ENCODE measurements around the gene CEL. TPM values are rescaled to one million over a fixed set of nuclear protein-coding genes. Genes with fewer than 3 reads are reported as not detected.

The CEL gene
- total RNA-seq, 1 experiment from 2014 or later: 3.1 TPM

GRCh38 chr9:133100506-133101355 lies 39.0 kb downstream of the CEL start:
- BruUV-seq (replicated peaks): no TSS peak
- Mint-ChIP-seq H3K9me3 (ENCODE audit: low read depth, unreplicated experiment) (peaks cover 7% of the 10 kb centered on the region), H3K4me1 (ENCODE audit: low read depth, unreplicated experiment) (no peaks in the 10 kb centered on the region), H3K4me3 (ENCODE audit: low read depth, unreplicated experiment) (no peak overlapping the region), H3K27me3 (ENCODE audit: unreplicated experiment) (no peaks in the 10 kb centered on the region), H3K36me3 (ENCODE audit: insufficient read depth, unreplicated experiment) (peaks cover 17% of the 10 kb centered on the region), H3K27ac (ENCODE audit: unreplicated experiment) (no peak overlapping the region)
- intact Hi-C loops (cut with micrococcal nuclease; ENCODE audit: unreplicated experiment): no loop called here
- TF ChIP-seq CTCF (IDR thresholded peaks at IDR 0.05; ENCODE audit: unreplicated experiment): no peak
- CTCF ChIA-PET: interaction anchor here (4.1 kb wide), 1 partner anchor 44 kb away, joined by 36 read pairs; no protein-coding TSS in a partner anchor
- no peak for DNase-seq

- BruUV-seq (replicated peaks): no TSS peak
- intact Hi-C loops (cut with micrococcal nuclease; ENCODE audit: unreplicated experiment): no loop called here
- Mint-ChIP-seq H3K27me3 (ENCODE audit: unreplicated experiment) (no peaks in the 10 kb centered on the region), H3K4me3 (ENCODE audit: low read depth, unreplicated experiment) (no peak overlapping the region), H3K4me1 (ENCODE audit: low read depth, unreplicated experiment) (no peaks in the 10 kb centered on the region), H3K36me3 (ENCODE audit: insufficient read depth, unreplicated experiment) (peaks cover 17% of the 10 kb centered on the region), H3K27ac (ENCODE audit: unreplicated experiment) (no peak overlapping the region), H3K9me3 (ENCODE audit: low read depth, unreplicated experiment) (no peaks in the 10 kb centered on the region)
- CTCF ChIA-PET: interaction anchor here (4.1 kb wide), 1 partner anchor 43 kb away, joined by 36 read pairs; no protein-coding TSS in a partner anchor
- DNase-seq: no peak
- no peak for TF ChIP-seq CTCF (IDR thresholded peaks at IDR 0.05; ENCODE audit: unreplicated experiment)
Observed at GRCh38 chr9:133101356-133102189, 39.8 kb downstream of the CEL start.

- DNase-seq: no peak
- CTCF ChIA-PET: interaction anchor here (1.8 to 4.1 kb wide), 2 partner anchors 42 to 45 kb away, joined by 11 to 36 read pairs; no protein-coding TSS in a partner anchor
- Mint-ChIP-seq H3K9me3 (ENCODE audit: low read depth, unreplicated experiment) (no peaks in the 10 kb centered on the region), H3K36me3 (ENCODE audit: insufficient read depth, unreplicated experiment) (peaks cover 17% of the 10 kb centered on the region), H3K4me3 (ENCODE audit: low read depth, unreplicated experiment) (no peak overlapping the region), H3K4me1 (ENCODE audit: low read depth, unreplicated experiment) (no peaks in the 10 kb centered on the region), H3K27me3 (ENCODE audit: unreplicated experiment) (no peaks in the 10 kb centered on the region), H3K27ac (ENCODE audit: unreplicated experiment) (no peak overlapping the region)
- intact Hi-C loops (cut with micrococcal nuclease; ENCODE audit: unreplicated experiment): loop anchor here (1.0 kb wide), 1 partner anchor 42 kb away; no protein-coding TSS in a partner anchor
- TF ChIP-seq CTCF (IDR thresholded peaks at IDR 0.05; ENCODE audit: unreplicated experiment): no peak
- no TSS peak for BruUV-seq (replicated peaks)
Observed at GRCh38 chr9:133102190-133103021, 40.6 kb downstream of the CEL start.
